ENCODE data around the gene PIEZO2. TPM values are rescaled to one million over a fixed set of nuclear protein-coding genes. Genes with fewer than 3 reads are reported as not detected.

The PIEZO2 gene
- total RNA-seq, 2 donors from 2014 or later: 0.63 to 3.0 TPM

DNA sequence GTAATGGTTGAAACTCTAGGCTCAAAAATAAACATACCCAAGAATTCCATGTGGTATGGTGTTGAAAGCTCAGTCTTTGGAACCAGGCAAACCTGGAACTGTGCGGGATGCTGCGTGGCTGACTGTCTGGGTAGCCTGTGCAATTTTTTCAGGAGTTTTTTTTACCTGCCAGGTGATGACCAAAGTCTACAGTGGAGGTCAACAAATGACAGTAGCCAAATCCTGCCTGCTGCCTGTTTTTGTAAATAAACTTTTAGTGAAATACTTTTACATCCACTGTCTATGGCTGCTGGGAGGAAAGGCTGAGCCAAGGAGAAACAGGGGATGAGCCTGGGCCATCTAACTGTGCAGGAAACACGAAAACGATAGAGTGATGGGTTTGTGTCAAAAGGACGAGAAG lies 240.6 kb downstream of the PIEZO2 start:
- TF ChIP-seq, protein P1, sequence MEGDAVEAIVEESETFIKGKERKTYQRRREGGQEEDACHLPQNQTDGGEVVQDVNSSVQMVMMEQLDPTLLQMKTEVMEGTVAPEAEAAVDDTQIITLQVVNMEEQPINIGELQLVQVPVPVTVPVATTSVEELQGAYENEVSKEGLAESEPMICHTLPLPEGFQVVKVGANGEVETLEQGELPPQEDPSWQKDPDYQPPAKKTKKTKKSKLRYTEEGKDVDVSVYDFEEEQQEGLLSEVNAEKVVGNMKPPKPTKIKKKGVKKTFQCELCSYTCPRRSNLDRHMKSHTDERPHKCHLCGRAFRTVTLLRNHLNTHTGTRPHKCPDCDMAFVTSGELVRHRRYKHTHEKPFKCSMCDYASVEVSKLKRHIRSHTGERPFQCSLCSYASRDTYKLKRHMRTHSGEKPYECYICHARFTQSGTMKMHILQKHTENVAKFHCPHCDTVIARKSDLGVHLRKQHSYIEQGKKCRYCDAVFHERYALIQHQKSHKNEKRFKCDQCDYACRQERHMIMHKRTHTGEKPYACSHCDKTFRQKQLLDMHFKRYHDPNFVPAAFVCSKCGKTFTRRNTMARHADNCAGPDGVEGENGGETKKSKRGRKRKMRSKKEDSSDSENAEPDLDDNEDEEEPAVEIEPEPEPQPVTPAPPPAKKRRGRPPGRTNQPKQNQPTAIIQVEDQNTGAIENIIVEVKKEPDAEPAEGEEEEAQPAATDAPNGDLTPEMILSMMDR (IDR thresholded peaks at IDR 0.05): no peak
- no peak overlapping the region for H3K27ac ChIP-seq
- no peaks in the 10 kb centered on the region for H3K4me1 ChIP-seq
- H3K36me3 ChIP-seq: no peaks in the 10 kb centered on the region
- DNase-seq (ENCODE audit: low spot score): no peak
- no peaks in the 10 kb centered on the region for H3K27me3 ChIP-seq
- no peaks in the 10 kb centered on the region for H3K9me3 ChIP-seq
- H3K4me3 ChIP-seq: no peak overlapping the region

DNA sequence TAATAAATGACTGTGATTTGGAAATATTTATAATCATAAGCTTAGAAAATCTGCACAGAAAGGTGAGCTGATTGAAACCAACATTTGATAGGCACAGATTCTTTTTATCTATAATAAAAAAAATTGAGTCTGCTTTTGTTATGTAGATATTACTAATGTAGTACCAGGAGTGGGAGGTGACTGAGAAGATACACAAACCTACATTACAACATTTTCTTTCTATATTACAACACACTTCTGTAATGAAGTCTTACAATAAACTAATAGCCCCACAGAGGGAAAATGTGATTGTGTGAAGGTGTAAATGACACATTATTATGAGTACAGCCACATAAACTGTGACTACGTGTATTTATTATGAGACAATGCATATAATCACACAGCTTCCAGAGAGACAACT lies 241.6 kb downstream of the PIEZO2 start:
- Histone ChIP-seq H3K27me3 (no peaks in the 10 kb centered on the region), H3K9me3 (no peaks in the 10 kb centered on the region), H3K4me1 (no peaks in the 10 kb centered on the region), H3K27ac (no peak overlapping the region), H3K4me3 (no peak overlapping the region), H3K36me3 (no peaks in the 10 kb centered on the region)
- no peak for DNase-seq (ENCODE audit: low spot score)
- TF ChIP-seq, protein P1 (IDR thresholded peaks at IDR 0.05): no peak

DNA sequence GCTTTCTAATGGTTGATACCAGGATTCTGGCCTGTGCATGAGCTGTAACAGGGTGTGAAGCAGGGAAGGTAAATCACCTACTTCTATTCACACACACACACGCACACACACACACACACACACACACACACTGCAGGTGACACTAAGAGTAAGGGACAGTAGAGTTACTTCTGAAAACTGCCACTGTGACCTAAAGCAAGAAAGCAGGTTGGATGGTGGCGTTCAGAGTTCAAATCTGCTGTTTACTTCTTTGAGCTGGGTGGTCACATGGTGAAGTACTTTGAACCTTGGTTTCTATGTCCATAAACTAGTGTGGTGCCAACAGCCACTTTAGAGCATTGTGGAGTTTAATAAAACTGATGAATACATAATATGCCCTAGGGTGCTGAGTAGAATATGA lies 248.0 kb downstream of the PIEZO2 start:
- no peaks in the 10 kb centered on the region for H3K27me3 ChIP-seq
- H3K4me3 ChIP-seq: no peak overlapping the region
- no peaks in the 10 kb centered on the region for H3K4me1 ChIP-seq
- no peak overlapping the region for H3K27ac ChIP-seq
- no peaks in the 10 kb centered on the region for H3K36me3 ChIP-seq
- no peaks in the 10 kb centered on the region for H3K9me3 ChIP-seq
- TF ChIP-seq, protein P1 (IDR thresholded peaks at IDR 0.05): no peak
- no peak for DNase-seq (ENCODE audit: low spot score)

DNA sequence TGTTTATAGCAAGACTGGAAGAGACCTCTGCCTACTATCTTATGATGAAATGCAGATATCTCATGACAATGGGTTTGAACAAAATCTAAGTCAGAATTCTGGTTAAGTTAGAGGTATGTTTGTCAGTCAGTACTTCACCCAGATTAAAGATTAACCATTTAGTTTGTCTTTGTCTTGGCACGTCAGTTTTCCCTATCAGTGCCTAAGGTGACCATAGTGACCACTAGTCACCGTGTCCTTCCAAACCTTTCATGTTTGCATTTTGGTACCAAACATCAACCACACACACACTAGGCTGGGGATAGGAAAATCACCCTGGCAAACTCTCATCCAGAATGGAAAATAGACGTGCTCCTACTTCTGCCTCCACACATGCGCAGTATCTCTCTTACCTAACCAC lies 248.9 kb downstream of the PIEZO2 start:
- no peaks in the 10 kb centered on the region for H3K27me3 ChIP-seq
- no peaks in the 10 kb centered on the region for H3K9me3 ChIP-seq
- H3K4me3 ChIP-seq: no peak overlapping the region
- H3K4me1 ChIP-seq: no peaks in the 10 kb centered on the region
- no peak overlapping the region for H3K27ac ChIP-seq
- H3K36me3 ChIP-seq: no peaks in the 10 kb centered on the region
- no peak for DNase-seq (ENCODE audit: low spot score)
- TF ChIP-seq, protein P1 (IDR thresholded peaks at IDR 0.05): no peak

DNA sequence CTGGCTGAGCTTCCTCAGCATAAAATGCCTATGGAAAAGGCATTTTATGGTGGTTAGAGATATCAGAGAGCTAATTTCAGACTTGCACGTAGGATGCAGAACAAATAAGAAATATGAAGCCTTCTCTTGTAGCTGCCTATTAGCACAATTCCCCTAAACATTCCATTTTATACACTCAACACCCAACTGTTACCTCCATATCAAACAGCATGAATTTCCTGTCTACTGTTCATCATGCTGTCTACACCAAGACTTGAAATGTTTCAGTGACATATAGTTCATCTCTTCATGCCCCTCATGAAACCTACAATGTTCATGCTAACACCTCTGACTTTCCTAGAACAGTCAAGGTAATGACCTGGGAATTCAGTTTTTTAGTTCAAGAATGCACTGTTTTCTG lies 249.9 kb downstream of the PIEZO2 start:
- no peaks in the 10 kb centered on the region for H3K27me3 ChIP-seq
- TF ChIP-seq, protein P1 (IDR thresholded peaks at IDR 0.05): no peak
- H3K4me3 ChIP-seq: no peak overlapping the region
- DNase-seq (ENCODE audit: low spot score): no peak
- no peaks in the 10 kb centered on the region for H3K36me3 ChIP-seq
- no peak overlapping the region for H3K27ac ChIP-seq
- no peaks in the 10 kb centered on the region for H3K4me1 ChIP-seq
- no peaks in the 10 kb centered on the region for H3K9me3 ChIP-seq

DNA sequence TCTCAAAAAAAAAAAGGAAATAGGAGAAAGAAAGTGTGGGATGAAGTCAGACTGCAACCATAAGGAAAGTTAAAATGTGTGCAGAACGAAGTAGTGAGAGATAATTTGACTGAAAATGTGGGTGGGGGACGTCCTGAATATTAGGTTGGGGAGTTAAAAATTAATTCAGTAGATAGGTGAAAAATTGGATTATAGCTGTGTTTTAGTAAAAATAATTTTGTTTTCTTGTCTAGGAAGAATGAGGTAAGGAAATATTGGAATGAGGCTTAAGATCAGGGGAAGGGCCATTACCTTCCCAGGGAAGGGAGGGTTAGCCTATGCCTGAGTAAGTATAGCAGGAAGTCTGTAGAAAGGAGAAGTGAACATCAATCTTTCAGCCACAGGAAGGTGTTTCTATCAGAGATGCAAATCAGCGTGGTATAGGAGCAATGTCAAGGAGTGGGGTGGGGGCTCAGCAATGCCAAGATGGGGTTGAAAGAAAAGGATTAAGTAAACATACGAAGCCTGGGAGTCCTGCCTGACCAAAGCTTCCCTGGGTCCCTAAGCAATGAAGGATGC lies 250.9 kb downstream of the PIEZO2 start:
- Histone ChIP-seq H3K27ac (no peak overlapping the region), H3K9me3 (no peaks in the 10 kb centered on the region), H3K36me3 (no peaks in the 10 kb centered on the region), H3K4me3 (no peak overlapping the region), H3K27me3 (no peaks in the 10 kb centered on the region), H3K4me1 (no peaks in the 10 kb centered on the region)
- TF ChIP-seq, protein P1 (IDR thresholded peaks at IDR 0.05): no peak
- DNase-seq (ENCODE audit: low spot score): no peak

Measured in right atrium auricular region (tissue), 2 donors.